Nephron (organoid): ENCODE results near the gene SLC7A6.

Experiments used
- H3K27ac Mint-ChIP-seq, 3 experiments: 2 replicates each; pipeline ENCODE4 v1.8.0; 2020; ENCODE audit warnings: mixed read lengths in 3 of 3, mild to moderate bottlenecking in 2 of 3, moderate library complexity in 1 of 3
- H3K27me3 Mint-ChIP-seq: 2 replicates; pipeline ENCODE4 v1.8.0; 2021; ENCODE audit warnings: low read depth, mild to moderate bottlenecking, moderate library complexity, mixed read lengths
- H3K36me3 Mint-ChIP-seq: 2 replicates; pipeline ENCODE4 v1.8.0; 2020; ENCODE audit warnings: low read depth, mixed read lengths
- H3K4me1 Mint-ChIP-seq: 2 replicates; pipeline ENCODE4 v1.8.0; 2020; ENCODE audit warnings: mixed read lengths
- H3K4me3 Mint-ChIP-seq, 3 experiments: 2 replicates each; pipeline ENCODE4 v1.8.0; 2020; ENCODE audit warnings: mild to moderate bottlenecking in 3 of 3, mixed read lengths in 3 of 3, moderate library complexity in 2 of 3
- H3K9me3 Mint-ChIP-seq: 2 replicates; pipeline ENCODE4 v1.8.0; 2020; ENCODE audit warnings: mixed read lengths
- CTCF ChIP-seq, 3 experiments: fragments of 200-600 bp; sonication (generic); IDR thresholded peaks; one replicate each; pipeline ENCODE4 v1.5.0; 2021; ENCODE audit warnings: antibody characterized with exemption in 3 of 3; ENCODE audit not compliant: unreplicated experiment in 3 of 3

Gene SLC7A6

GRCh38 chr16:68235887-68236136, 28.5 kb upstream of the SLC7A6 start, which contains the start of gene ESRP2:
ESRP2 (minus strand) TSS chr16:68236127; CDS start chr16:68236045, 82 bp downstream.
- no peaks in the 10 kb centered on the region for H3K9me3 Mint-ChIP-seq

GRCh38 chr16:68236137-68236825, 28.0 kb upstream of the SLC7A6 start:
- Mint-ChIP-seq H3K9me3 (no peaks in the 10 kb centered on the region), H3K27me3 (peaks cover 48% of the 10 kb centered on the region), H3K27ac (peak overlapping the region; percentile 91 to 96 (median 95)), H3K4me3 (peak overlapping the region; percentile 86 to 90 (median 87)), H3K4me1 (peaks cover 16% of the 10 kb centered on the region), H3K36me3 (no peaks in the 10 kb centered on the region)
- no peak for TF ChIP-seq CTCF (IDR thresholded peaks at IDR 0.05; ENCODE audit: unreplicated experiment in 3 of 3)

More at GRCh38 chr16:68235887-68236136, 28.5 kb upstream of the SLC7A6 start, which contains the start of gene ESRP2:
- Mint-ChIP-seq H3K4me3 (peak within 1 kb of the TSS; percentile 86 to 90 (median 87)), H3K27ac (peak within 1 kb of the TSS; percentile 91 to 96 (median 95)), H3K27me3 (peaks cover 48% of the 10 kb centered on the region), H3K36me3 (no peaks in the 10 kb centered on the region), H3K4me1 (peaks cover 16% of the 10 kb centered on the region)
- TF ChIP-seq CTCF (IDR thresholded peaks at IDR 0.05; ENCODE audit: unreplicated experiment in 3 of 3), result no peak

DNA sequence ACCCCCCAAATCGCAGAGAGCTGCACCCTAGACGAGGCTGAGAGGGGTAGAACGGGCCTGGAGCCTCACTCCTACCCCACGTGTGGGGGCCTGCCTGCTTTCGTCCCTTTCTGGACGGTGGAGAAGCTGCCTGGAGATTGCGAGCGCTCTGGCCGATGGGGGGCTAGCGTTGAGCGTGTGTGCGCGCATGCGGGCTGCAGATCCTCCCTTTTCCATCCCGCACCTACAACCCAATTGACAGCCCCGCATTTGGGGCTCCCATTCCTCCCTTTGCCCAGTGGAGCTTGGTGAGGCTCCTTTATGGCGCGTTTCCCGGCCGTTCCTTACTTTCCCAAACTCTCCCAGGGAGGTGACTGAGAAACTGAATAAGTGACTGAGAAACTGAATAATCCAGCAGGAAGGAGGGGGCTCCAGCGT, 27.5 kb upstream of the SLC7A6 start:
- Mint-ChIP-seq H3K4me1 (peaks cover 16% of the 10 kb centered on the region), H3K4me3 (peak overlapping the region; percentile 86 to 90 (median 87)), H3K27me3 (peaks cover 48% of the 10 kb centered on the region), H3K36me3 (no peaks in the 10 kb centered on the region), H3K9me3 (no peaks in the 10 kb centered on the region), H3K27ac (peak overlapping the region; percentile 91 to 96 (median 95))
- no peak for TF ChIP-seq CTCF (IDR thresholded peaks at IDR 0.05; ENCODE audit: unreplicated experiment in 3 of 3)

DNA sequence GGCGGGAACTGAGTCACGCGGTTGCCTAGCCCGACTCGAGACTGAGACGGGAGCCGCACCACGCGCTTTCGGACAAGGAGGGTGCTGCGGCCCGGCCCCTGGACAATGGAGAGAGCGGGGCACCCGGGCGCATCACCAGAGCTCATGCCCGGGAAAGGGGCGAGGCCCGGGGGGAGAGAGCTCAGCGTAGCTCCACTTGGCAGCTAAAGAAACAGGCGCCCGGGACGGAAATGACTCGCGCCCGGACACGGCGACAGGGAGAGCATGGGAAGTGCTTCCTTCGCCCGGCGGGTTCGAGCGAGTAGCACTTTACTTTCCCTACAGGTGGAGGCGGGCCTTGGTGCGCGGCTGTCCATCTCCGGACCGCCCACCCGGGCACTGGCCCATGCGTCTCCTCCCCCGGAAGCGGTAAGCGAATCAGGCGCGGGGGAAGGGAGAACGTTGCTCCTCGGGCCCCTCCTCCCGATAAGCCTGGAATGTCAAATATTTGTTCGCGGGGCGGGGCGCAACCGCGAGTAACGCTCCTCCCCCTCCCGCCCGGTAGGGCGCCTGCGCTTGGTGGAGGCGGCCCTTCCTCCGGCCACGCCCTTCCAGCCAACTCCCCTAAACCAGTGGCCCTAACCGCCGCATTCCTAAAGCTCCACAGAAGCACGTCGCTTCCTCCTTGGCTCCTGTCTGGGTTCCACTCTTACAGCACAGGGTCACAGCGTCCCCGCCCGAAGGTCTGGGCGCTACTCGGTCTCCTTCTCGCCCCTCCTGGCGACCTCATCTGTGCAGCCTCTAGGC, 26.9 kb upstream of the SLC7A6 start:
- peak overlapping the region; percentile 91 to 96 (median 95) for H3K27ac Mint-ChIP-seq
- TF ChIP-seq CTCF (IDR thresholded peaks at IDR 0.05; ENCODE audit: unreplicated experiment in 3 of 3), result no peak
- no peaks in the 10 kb centered on the region for H3K36me3 Mint-ChIP-seq
- H3K4me1 Mint-ChIP-seq, result peaks cover 16% of the 10 kb centered on the region
- peaks cover 48% of the 10 kb centered on the region for H3K27me3 Mint-ChIP-seq
- H3K4me3 Mint-ChIP-seq, result peak overlapping the region; percentile 86 to 90 (median 87)
- H3K9me3 Mint-ChIP-seq, result no peaks in the 10 kb centered on the region

- no peaks in the 10 kb centered on the region for H3K9me3 Mint-ChIP-seq
- H3K4me3 Mint-ChIP-seq, result peak overlapping the region; percentile 86 to 90 (median 87)
- H3K36me3 Mint-ChIP-seq, result no peaks in the 10 kb centered on the region
- peak overlapping the region; percentile 91 to 96 (median 95) for H3K27ac Mint-ChIP-seq
- peaks cover 48% of the 10 kb centered on the region for H3K27me3 Mint-ChIP-seq
- no peak for TF ChIP-seq CTCF (IDR thresholded peaks at IDR 0.05; ENCODE audit: unreplicated experiment in 3 of 3)
- H3K4me1 Mint-ChIP-seq, result peaks cover 16% of the 10 kb centered on the region
Observed at GRCh38 chr16:68238029-68238345, 26.3 kb upstream of the SLC7A6 start.
